Heart left ventricle (tissue), 13 donors: ENCODE measurements around the gene PDCD11.

Experiments
- POLR2A ChIP-seq, 2 donors: fragments of 450-650 bp; IDR thresholded peaks; one replicate each; pipeline ENCODE4 v1.6.1; 2017; ENCODE audit warnings: antibody characterized with exemption in 2 of 2, mild to moderate bottlenecking in 2 of 2, moderate library complexity in 2 of 2
- TF ChIP-seq, protein P1 (sequence below), 12 donors: fragments of 200-600 bp; sonication (generic) in 4 of 12; IDR thresholded peaks; one replicate each; pipeline versions ENCODE4 v1.5.0 to v1.8.0; 2018 to 2022; ENCODE audit warnings: antibody characterized with exemption in 12 of 12, mild to moderate bottlenecking in 5 of 12
- donor health status: ischemic (EF 13 %, LVEDD 7.1; RV severe dilation, severe dysfunction).
- donor health status: DM: no; HTN: yes; CAD: no.
- donor health status: DM: no; HTN: no; CAD: no.
- donor health status: ischemic (EF 25% LVEDD 6.9; RV normal size, moderate dysfunction).
- donor health status: ischemic (EF 25% LVEDD 5.7; RV mildly dilated, moderate dysfunction).
- donor health status: ischemic (EF 35%, LVEDD 5.7; RV mildly dilated, moderate dysfunction).
- donor health status: nonischemic (EF 11% LVEDD 7.7; RV severe dilation, severe dysfunction).
- donor health status: DM: yes; HTN: yes; CAD: no.
- donor health status: PGD.
- donor health status: ischemic (EF 29% LVEDD 5.4; RV normal size, mild dysfunction).
- donor health status: nonischemic (EF 23%, LVEDD 6.1; RV moderate dilation, normal function).

DNA sequence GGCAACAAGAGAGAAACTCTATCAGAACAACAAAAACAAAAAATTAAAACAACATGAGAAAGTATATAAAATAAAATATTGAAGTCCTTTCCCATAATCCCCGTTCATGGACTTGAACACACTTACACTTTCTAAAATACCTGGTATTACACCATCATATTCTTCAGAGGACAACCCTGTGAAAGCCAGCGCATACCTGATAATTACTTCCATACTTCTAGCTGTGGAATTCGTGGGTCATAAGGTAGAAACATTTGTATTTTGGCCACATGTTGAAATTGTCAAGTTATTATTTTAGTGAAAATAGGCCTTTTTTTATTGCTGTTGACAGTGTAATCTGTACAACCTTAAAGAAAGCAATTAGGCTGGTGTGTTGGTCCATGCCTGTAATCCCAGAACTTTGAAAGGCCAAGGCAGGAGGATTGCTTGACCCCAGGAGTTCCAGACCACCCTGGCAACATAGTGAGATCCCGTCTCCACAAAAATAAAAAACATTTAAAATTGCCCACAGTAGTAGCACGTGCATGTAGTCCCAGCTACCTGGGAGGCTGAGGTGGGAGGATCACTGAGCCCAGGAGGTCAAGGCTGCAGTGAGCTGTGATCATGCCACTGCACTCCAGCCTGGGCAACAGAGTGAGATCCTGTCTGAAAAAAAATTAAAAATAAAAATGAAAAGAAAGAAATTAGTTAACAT lies 40.4 kb upstream of the PDCD11 start:
- TF ChIP-seq POLR2A (IDR thresholded peaks at IDR 0.05) = no peak
- TF ChIP-seq, protein P1, sequence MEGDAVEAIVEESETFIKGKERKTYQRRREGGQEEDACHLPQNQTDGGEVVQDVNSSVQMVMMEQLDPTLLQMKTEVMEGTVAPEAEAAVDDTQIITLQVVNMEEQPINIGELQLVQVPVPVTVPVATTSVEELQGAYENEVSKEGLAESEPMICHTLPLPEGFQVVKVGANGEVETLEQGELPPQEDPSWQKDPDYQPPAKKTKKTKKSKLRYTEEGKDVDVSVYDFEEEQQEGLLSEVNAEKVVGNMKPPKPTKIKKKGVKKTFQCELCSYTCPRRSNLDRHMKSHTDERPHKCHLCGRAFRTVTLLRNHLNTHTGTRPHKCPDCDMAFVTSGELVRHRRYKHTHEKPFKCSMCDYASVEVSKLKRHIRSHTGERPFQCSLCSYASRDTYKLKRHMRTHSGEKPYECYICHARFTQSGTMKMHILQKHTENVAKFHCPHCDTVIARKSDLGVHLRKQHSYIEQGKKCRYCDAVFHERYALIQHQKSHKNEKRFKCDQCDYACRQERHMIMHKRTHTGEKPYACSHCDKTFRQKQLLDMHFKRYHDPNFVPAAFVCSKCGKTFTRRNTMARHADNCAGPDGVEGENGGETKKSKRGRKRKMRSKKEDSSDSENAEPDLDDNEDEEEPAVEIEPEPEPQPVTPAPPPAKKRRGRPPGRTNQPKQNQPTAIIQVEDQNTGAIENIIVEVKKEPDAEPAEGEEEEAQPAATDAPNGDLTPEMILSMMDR (IDR thresholded peaks at IDR 0.05) = no peak
